22Rv1 (cell line): ENCODE measurements around the gene PDX1.

Experiments
- CTCF ChIP-seq: fragments of 450-650 bp; IDR thresholded peaks from 2 replicates; pipeline ENCODE4 v1.5.1; 2017; ENCODE audit warnings: mild to moderate bottlenecking
- ZFX ChIP-seq: fragments of 450-650 bp; IDR thresholded peaks from 2 replicates; pipeline ENCODE4 v1.6.1; 2017; ENCODE audit warnings: antibody characterized with exemption, borderline replicate concordance

- TF ChIP-seq CTCF, result no peak
- no peak for TF ChIP-seq ZFX
Measured at GRCh38 chr13:27933118-27933517, 13.3 kb downstream of the PDX1 start.
